ENCODE data around the gene CNPY1. TPM values are rescaled to one million over a fixed set of nuclear protein-coding genes. Genes with fewer than 3 reads are reported as not detected.

Gene CNPY1
- total and polyA plus RNA-seq, 2 of the 8 experiments (the other 6 are each of a cell fraction or from before 2014, with no cell fraction given): not detected

DNA sequence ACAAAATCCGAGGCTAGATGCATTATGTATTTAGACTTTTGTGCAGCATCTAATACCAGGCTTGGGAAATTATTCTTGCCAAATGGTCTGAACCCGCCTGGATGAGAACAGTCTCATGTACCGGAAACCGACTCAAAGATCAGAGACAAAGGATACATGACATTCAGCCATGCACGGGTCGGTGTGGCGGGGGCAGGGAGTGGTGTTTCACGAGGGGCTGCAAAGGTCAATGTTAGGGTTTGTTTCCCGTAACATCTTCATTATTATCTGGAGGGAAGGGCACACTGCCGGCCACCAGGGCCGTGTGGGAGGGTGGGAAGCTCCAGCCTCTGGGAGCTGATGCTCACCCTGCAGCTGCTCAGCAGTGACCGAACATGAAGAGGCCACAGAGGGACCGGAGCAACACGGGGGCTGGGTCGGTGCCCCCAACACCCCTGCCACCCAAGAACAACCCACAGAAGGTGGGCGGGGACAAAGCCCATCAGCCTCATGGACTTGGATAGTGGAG lies 23.1 kb downstream of the CNPY1 start (continued):
- TF ChIP-seq JUND (IDR thresholded peaks at IDR 0.05; ENCODE audit: low read length): no peak
- TF ChIP-seq, protein P1, sequence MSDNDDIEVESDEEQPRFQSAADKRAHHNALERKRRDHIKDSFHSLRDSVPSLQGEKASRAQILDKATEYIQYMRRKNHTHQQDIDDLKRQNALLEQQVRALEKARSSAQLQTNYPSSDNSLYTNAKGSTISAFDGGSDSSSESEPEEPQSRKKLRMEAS (IDR thresholded peaks at IDR 0.05): no peak
- no peak for TF ChIP-seq PHF8 (conservative IDR thresholded peaks at IDR 0.05; ENCODE audit: low read depth, low read length)
- TF ChIP-seq EP300 (IDR thresholded peaks at IDR 0.05; ENCODE audit: borderline replicate concordance in 1 of 2, low read depth in 2 of 2, low read length in 2 of 2): no peak
- TF ChIP-seq SP2 (IDR thresholded peaks at IDR 0.05; ENCODE audit: low read length): no peak
- no peak for TF ChIP-seq SUZ12 (IDR thresholded peaks at IDR 0.05; ENCODE audit: low read length)
- no peak for TF ChIP-seq SP4 (IDR thresholded peaks at IDR 0.05; ENCODE audit: low read length)
- TF ChIP-seq KDM1A (IDR thresholded peaks at IDR 0.05; ENCODE audit: borderline replicate concordance, low read length): no peak
- no peak for TF ChIP-seq SP1 (IDR thresholded peaks at IDR 0.05; ENCODE audit: low read depth, low read length)

All from H1 (cell line).